ENCODE measurements around the gene KIAA1191.
"Not testable (repeated sequence)": the region's sequence is repeated elsewhere in the genome, so short reads cannot be mapped to it uniquely, and the experiment has no call there.

GRCh38 chr5:176408252-176408573 lies 46.6 kb upstream of the KIAA1191 start:
- not testable (repeated sequence) for TF ChIP-seq ARNTL (CRISPR knock-in tag; IDR thresholded peaks at IDR 0.05; ENCODE audit: borderline replicate concordance, low read depth); ZFP3 (CRISPR knock-in tag; IDR thresholded peaks at IDR 0.05); PATZ1 (CRISPR knock-in tag; IDR thresholded peaks at IDR 0.05; ENCODE audit: borderline replicate concordance); POU6F1 (CRISPR knock-in tag; IDR thresholded peaks at IDR 0.05; ENCODE audit: borderline replicate concordance, low read depth); SNAI2 (CRISPR knock-in tag; IDR thresholded peaks at IDR 0.05); ZC3H10 (CRISPR knock-in tag; IDR thresholded peaks at IDR 0.05); TCF4 (CRISPR knock-in tag; IDR thresholded peaks at IDR 0.05; ENCODE audit: borderline replicate concordance); ZNF70 (CRISPR knock-in tag; IDR thresholded peaks at IDR 0.05); ESRRG (CRISPR knock-in tag; IDR thresholded peaks at IDR 0.05)
